Fibroblast of lung (primary cell): ENCODE data around the gene STK35.

Source experiments
- EZH2 ChIP-seq: IDR thresholded peaks from 2 replicates; pipeline ENCODE4 v1.5.1; 2012; ENCODE audit warnings: low read length, control low read depth, mild to moderate bottlenecking; ENCODE audit errors: missing control alignments
- TF ChIP-seq, protein P1 (sequence below), 2 donors: IDR thresholded peaks in 1 of 2; conservative IDR thresholded peaks in 1 of 2; 1 replicate in 1 of 2; 2 replicates in 1 of 2; pipeline ENCODE4 v1.5.1; 2011 to 2012; ENCODE audit warnings: low read length in 2 of 2, control low read depth in 1 of 2, inconsistent platforms in 1 of 2, low read depth in 1 of 2, mild to moderate bottlenecking in 1 of 2

DNA sequence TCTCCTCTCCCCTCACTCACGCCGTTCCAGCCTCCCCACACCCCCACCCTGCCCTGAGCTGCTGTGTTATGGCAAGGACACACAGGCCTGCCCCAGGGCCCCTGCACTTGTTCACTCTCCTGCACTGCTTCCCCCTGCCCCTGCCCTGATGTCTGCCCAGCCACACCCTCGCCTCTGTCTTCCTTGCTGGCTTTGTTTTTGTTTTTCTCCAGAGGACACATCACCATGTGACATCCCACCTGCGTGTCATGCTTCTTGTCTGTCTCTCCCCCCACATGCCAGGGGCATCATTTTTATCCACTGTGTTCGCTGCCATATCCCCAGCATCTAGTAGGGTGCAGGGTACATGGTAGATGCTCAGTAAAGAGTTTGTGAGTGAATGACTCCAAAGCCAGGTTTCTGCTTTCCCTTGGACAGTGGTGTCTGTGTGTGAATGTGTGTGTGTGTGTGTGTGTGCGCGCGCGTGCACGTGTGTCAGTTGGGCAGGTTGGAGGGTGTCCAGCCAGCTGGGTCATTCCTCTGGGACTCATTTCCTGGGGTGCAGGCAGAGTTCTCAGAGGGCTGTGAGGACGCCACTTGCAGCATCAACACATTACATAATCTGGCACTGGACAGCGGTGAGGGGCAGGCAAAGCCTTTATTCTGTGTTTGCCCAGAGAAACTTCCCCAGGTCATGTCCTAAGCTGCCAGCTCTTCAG lies 60.6 kb downstream of the STK35 start:
- TF ChIP-seq, protein P1, sequence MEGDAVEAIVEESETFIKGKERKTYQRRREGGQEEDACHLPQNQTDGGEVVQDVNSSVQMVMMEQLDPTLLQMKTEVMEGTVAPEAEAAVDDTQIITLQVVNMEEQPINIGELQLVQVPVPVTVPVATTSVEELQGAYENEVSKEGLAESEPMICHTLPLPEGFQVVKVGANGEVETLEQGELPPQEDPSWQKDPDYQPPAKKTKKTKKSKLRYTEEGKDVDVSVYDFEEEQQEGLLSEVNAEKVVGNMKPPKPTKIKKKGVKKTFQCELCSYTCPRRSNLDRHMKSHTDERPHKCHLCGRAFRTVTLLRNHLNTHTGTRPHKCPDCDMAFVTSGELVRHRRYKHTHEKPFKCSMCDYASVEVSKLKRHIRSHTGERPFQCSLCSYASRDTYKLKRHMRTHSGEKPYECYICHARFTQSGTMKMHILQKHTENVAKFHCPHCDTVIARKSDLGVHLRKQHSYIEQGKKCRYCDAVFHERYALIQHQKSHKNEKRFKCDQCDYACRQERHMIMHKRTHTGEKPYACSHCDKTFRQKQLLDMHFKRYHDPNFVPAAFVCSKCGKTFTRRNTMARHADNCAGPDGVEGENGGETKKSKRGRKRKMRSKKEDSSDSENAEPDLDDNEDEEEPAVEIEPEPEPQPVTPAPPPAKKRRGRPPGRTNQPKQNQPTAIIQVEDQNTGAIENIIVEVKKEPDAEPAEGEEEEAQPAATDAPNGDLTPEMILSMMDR (conservative IDR thresholded peaks at IDR 0.05 in 1 of 2, IDR thresholded peaks at IDR 0.05 in 1 of 2; ENCODE audit: low read depth in 1 of 2, low read length in 2 of 2), result no peak
- TF ChIP-seq EZH2, result no peak
